Activated naive CD4-positive, alpha-beta T cell (primary cell): Measurements from ENCODE around the gene MBNL2.

Experiments
- DNase-seq, 4 experiments: peaks; one replicate each; lab custom pipeline; 2025; lab: John Stamatoyannopoulos, UW

MBNL2 gene

DNA sequence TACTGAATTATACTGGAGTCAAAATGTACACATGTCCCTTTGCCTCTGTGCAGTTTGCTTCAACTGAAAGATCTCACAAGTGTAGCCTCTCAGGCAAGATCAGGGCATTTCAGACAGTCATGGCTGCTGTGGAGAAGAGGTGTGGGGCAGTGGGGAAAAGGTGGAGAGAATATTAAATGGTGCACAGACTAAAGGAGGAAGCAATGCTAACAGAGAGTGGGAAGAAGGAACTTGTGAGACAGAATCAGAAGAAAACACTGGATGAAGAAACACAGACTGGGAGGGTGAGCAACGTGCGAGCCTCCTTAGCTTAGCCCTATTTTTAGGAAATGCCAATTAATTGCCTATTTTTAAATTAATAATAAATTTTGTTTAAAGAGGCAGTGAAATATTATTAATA lies 162.2 kb downstream of the MBNL2 start:
- DNase-seq: no peak

- no peak for DNase-seq
These were observed 163.0 kb downstream of the MBNL2 start for GRCh38 chr13:97385146-97385545.

GRCh38 chr13:97385854-97386253 lies 163.7 kb downstream of the MBNL2 start:
- DNase-seq: no peak

GRCh38 chr13:97386801-97387484 lies 164.8 kb downstream of the MBNL2 start:
- DNase-seq: no peak

- no peak for DNase-seq
These were observed 165.3 kb downstream of the MBNL2 start for GRCh38 chr13:97387485-97387839.

DNA sequence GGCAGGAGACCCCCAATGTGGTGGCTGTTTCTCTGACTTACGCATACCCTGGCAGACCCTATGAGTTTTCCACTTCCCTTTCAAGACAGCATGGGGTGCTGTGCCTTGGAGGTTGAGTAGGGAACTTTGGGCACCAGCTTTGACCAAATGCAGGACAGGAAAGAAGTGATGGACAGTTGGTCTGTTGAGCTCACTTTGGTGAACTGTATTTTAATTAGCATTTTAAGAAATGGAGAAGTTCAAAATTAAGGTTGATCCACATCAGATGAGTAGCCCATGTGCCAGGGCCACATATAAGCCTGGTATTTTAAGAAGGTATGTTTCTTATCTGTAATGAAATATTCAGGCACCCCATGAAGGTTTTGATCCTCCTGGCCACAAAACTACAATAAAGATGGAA lies 165.8 kb downstream of the MBNL2 start:
- no peak for DNase-seq

GRCh38 chr13:97388373-97388772 lies 166.2 kb downstream of the MBNL2 start:
- DNase-seq: no peak

- no peak for DNase-seq
These were observed 168.9 kb downstream of the MBNL2 start for GRCh38 chr13:97390941-97391600.

DNA sequence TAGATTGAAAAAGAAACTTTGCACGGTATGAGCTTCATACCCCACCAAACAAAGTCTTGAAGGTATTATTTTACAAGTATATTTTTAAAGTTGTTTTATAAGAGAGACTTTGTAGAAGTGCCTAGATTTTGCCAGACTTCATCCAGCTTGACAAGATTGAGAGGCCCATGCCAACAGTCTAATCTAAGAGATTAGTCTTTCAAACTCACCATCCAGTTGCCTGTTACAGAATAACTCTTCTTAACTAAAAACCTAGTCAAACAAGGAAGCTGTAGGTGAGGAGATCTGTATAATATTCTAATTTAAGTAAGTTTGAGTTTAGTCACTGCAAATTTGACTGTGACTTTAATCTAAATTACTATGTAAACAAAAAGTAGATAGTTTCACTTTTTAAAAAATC lies 169.9 kb downstream of the MBNL2 start:
- DNase-seq: no peak

GRCh38 chr13:97394542-97394941 lies 172.4 kb downstream of the MBNL2 start:
- no peak for DNase-seq

- no peak for DNase-seq
These were observed 173.5 kb downstream of the MBNL2 start for GRCh38 chr13:97395447-97396136.

DNA sequence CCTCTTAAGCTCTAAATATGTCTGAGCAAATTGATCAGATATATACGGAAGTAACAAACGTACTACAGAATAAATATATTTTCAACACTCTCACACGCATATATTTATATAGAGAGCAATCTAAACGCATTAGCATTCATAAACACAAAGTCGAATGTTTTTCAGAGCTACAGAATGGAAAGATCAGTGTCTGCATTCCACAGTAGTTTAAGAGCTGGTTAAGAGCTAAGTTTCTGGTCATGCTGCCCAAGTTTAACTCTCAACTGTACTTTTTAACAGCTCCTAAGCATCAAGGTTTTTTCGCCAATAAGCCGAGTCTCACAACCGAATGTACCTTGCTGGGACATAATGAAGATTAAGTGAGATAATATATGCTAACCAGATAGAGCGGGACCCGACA lies 175.1 kb downstream of the MBNL2 start:
- no peak for DNase-seq

- no peak for DNase-seq
These were observed 179.3 kb downstream of the MBNL2 start for GRCh38 chr13:97401421-97401820.

DNA sequence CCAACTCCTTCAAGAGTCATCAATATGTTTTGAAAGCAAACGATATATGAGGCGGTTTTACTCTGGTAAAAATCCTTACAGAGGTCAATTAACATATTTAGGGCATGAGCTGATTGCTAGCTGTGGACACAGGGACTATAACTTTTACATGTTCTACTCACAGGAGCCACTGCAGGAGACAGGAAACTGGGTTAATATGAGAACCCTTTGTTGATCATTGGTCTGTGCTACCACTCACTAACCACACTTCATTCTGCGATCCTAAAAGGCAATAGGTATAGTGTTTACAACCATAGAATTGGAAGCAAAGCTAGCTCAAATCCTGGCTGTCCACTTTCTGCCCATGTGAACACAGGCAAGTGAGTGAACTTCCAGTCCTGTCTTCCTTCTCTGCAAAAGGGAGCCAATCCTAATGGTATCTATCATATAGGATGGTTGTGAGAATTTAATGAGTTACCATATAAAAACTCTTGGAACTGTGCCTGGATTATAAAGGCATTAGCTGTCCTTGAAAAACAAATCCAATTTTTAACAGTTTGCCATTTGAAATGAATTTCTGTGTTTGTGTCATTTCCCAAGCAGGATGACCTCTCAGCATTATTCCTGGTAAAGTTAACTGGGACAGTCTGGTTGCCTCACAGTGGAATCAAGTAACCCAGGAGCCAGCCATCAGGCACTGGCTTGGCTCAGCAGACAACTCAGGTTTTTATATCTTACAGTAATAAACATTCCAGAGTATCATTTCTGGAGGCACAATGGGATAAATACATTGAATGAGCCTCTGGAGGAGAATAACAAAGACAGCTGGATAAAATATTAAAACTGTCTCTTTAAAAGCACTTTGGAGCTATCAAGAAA lies 182.0 kb downstream of the MBNL2 start:
- DNase-seq: no peak

DNA sequence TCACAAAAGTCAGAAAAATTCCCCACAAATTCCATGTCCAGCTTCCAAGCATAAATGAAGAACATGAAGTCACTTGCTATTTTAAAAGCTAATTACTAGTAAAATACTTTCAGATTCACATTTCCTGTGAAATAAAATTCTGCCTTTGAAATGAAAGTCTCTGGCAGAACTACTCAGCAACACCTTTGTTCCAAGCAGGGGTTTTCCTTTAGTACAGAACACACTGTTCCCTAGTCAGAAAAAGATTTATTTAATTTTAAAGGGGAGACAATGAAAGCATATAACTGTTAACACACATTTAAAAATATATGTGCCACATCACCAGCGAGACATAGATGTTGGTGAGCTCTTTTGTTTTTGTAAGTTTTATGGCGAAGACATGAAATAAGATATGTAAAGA lies 185.4 kb downstream of the MBNL2 start:
- no peak for DNase-seq

- no peak for DNase-seq
These were observed 186.8 kb downstream of the MBNL2 start for GRCh38 chr13:97408938-97409337.

- DNase-seq: no peak
These were observed 189.9 kb downstream of the MBNL2 start for GRCh38 chr13:97411984-97412383.

DNA sequence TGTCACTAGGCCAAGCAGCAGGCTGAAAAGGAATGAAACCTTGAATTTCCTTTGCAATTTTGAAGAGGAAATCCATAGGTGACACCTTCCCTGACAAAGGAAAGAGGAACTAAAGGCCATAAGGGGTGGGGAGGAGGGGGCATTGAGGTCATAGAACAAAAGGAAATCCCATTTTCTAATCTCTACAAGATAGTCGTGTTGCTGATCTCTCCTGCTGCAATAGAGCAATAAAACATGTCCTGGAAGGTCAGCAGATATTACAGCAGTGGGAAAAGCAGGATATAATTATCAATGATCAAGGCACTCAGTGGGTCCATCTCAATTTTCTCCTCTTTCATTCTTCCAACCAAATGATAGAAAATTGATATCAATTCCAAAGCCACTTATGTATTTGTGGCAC lies 191.6 kb downstream of the MBNL2 start:
- DNase-seq: no peak

GRCh38 chr13:97414392-97414791 lies 192.3 kb downstream of the MBNL2 start:
- no peak for DNase-seq

DNA sequence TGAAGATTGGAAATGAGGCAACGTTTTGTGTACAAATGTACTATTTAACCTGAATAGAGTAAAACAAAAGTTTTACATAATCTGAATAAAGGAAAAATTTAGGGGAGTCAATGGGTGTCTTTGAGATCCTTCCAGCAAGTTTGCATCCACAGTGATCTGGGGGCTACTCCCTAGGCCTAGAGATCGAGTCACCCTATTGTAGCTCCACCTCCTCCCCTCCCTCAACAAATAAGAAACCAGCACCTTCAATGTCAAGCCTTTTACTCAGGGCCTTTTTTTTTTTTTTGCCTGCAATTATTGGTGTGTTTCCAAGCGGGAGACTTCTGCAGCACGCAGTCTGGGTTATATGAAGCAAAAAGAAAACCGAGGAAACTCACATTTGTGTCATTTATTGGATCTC lies 195.6 kb downstream of the MBNL2 start:
- DNase-seq: no peak

DNA sequence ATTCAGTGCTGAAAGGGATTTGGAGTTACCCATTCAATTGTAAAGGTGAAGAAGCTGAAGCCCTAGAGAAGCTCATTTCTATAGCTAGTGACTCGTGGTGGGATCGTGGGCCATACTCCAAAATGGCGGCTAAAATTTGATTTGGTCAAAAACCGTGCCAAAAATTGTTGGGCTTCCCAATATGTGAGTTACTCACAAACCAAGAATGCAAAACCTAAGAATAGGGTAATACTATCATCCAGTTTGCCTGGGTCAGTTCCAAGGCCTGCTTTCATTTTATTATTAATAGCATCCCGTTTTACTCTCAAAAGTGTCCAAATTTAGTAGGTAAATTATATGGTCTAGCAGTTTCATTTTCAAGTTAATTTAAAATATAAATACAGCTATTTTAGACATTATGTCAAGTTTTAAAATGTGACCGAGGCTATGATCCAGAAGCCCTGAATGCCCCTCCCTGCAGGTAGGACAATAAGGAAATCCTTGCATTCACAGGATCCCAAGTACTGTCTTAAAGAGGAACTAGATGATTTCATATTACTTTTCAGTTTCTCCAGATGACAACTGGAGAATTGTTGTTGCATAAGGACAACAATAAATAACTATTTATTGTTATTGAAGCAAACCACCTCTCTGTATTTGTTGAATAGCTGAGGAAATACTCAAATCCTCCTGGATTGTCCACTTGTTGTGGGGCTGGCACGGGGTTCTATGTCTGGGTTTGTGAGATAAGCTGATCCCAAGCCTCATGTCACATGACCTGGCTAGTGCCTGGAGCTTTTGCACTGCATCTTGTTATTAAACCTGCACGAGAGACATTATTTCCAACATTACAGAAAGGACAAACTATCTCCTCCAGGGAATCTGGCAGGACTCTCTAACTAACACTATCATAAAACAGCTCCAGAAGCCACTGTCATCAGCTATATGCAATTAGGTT lies 200.3 kb downstream of the MBNL2 start:
- DNase-seq: no peak
